GM06990 (cell line): ENCODE results near the gene ZNF593OS.

ENCODE experiments used
- DNase-seq: peaks from one replicate; pipeline ENCODE4 v3.0.0-alpha.2; 2011; ENCODE audit not compliant: insufficient read length; ENCODE audit errors: extremely low read depth
- H3K27me3 ChIP-seq: replicated peaks from 2 replicates; pipeline ENCODE4 v1.6.0; 2011; ENCODE audit warnings: low read length; ENCODE audit not compliant: control insufficient read depth, insufficient read depth
- H3K36me3 ChIP-seq: 2 replicates; pipeline ENCODE4 v1.5.1; 2011; ENCODE audit warnings: low read length; ENCODE audit not compliant: control insufficient read depth, insufficient read depth
- H3K4me3 ChIP-seq: replicated peaks from 2 replicates; pipeline ENCODE4 v1.5.1; 2011; ENCODE audit warnings: low read depth, mild to moderate bottlenecking, control low read depth, low read length
- TF ChIP-seq, protein P1 (sequence below): IDR thresholded peaks from 2 replicates; pipeline ENCODE4 v1.5.1; 2011; ENCODE audit warnings: low read length, control low read depth, mild to moderate bottlenecking, inconsistent platforms; ENCODE audit not compliant: insufficient read depth, poor library complexity, severe bottlenecking

ZNF593OS gene

GRCh38 chr1:26132128-26132833 is 39.4 kb downstream of the ZNF593OS start:
- DNase-seq, result no peak
- no peaks in the 10 kb centered on the region; the same call in 1 of the 2 replicates for H3K27me3 ChIP-seq
- TF ChIP-seq, protein P1, sequence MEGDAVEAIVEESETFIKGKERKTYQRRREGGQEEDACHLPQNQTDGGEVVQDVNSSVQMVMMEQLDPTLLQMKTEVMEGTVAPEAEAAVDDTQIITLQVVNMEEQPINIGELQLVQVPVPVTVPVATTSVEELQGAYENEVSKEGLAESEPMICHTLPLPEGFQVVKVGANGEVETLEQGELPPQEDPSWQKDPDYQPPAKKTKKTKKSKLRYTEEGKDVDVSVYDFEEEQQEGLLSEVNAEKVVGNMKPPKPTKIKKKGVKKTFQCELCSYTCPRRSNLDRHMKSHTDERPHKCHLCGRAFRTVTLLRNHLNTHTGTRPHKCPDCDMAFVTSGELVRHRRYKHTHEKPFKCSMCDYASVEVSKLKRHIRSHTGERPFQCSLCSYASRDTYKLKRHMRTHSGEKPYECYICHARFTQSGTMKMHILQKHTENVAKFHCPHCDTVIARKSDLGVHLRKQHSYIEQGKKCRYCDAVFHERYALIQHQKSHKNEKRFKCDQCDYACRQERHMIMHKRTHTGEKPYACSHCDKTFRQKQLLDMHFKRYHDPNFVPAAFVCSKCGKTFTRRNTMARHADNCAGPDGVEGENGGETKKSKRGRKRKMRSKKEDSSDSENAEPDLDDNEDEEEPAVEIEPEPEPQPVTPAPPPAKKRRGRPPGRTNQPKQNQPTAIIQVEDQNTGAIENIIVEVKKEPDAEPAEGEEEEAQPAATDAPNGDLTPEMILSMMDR, result no peak
- no peaks in the 10 kb centered on the region for H3K36me3 ChIP-seq
- H3K4me3 ChIP-seq, result no peak overlapping the region

- no peaks in the 10 kb centered on the region for H3K36me3 ChIP-seq
- TF ChIP-seq, protein P1, result no peak
- no peaks in the 10 kb centered on the region; the same call in 1 of the 2 replicates for H3K27me3 ChIP-seq
- no peak overlapping the region for H3K4me3 ChIP-seq
- DNase-seq, result no peak
These were observed 40.9 kb downstream of the ZNF593OS start for GRCh38 chr1:26130695-26131094.

- TF ChIP-seq, protein P1, result no peak
- H3K27me3 ChIP-seq, result no peaks in the 10 kb centered on the region; the same call in 1 of the 2 replicates
- DNase-seq, result no peak
- no peak overlapping the region for H3K4me3 ChIP-seq
- H3K36me3 ChIP-seq, result no peaks in the 10 kb centered on the region
These were observed 41.9 kb downstream of the ZNF593OS start for GRCh38 chr1:26129778-26130177.

- no peak overlapping the region for H3K4me3 ChIP-seq
- H3K27me3 ChIP-seq, result no peaks in the 10 kb centered on the region; the same call in 1 of the 2 replicates
- TF ChIP-seq, protein P1, result no peak
- DNase-seq, result no peak
- no peaks in the 10 kb centered on the region for H3K36me3 ChIP-seq
These were observed 44.1 kb downstream of the ZNF593OS start for GRCh38 chr1:26127235-26128163.

DNA sequence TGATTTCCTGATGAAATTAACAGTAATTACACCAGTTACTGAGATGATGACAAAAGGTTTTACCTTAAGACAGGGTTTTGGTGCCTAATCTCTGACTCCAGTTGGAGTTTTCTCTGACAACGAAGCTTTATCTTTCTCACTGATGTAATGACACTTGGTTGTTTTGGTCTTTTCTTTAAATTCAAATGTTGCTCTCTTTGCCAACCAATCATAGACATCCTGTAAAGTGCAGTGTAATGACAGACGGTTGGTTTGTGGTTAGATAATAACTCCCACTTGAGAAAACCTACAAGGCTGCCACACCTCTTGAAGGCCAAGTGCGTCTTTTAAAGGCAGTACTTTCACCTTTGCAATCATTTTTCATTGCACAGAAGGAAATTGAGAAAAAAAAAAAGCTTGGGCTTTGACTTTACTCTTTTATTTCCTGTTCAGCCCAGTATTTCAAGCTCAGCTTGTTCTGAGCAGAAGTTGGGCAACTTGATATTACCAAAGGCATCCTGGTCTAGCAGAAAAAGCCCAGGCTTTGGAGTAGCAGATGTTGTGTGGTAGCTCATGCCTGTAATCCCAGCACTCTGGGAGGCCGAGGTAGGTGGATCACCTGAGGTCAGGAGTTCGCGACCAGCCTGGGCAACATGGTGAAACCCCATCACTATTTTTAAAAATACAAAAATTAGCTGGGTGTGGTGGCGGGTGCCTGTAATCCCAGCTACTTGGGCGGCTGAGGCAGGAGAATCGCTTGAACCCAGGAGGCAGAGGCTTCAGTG is 45.1 kb downstream of the ZNF593OS start:
- Histone ChIP-seq H3K27me3 (no peaks in the 10 kb centered on the region; the same call in 1 of the 2 replicates), H3K4me3 (no peak overlapping the region), H3K36me3 (no peaks in the 10 kb centered on the region)
- peak; percentile 57 for DNase-seq
- TF ChIP-seq, protein P1, result no peak
